GM23338 (cell line): ENCODE data around the gene AP4M1. TPM values are rescaled to one million over a fixed set of nuclear protein-coding genes. Genes with fewer than 3 reads are reported as not detected.

Source experiments
- ATAC-seq: fragments of 200-7000 bp; cut with Tn5 transposase; 3 replicates; pipeline ENCODE4 v1.9.1; 2020
- DNase-seq: peaks from one replicate; pipeline ENCODE4 v3.0.0-alpha.2; 2015; ENCODE audit warnings: low spot score
- H2AFZ ChIP-seq: fragments of 200-600 bp; sonication (generic); 2 replicates; pipeline ENCODE4 v1.8.0; 2016; ENCODE audit warnings: antibody characterized with exemption, mild to moderate bottlenecking, moderate library complexity
- H3F3A ChIP-seq: fragments of 200-600 bp; sonication (generic); replicated peaks from 2 replicates; pipeline ENCODE4 v1.8.0; 2017; ENCODE audit warnings: antibody characterized with exemption, mixed run types, low read depth
- H3K27ac ChIP-seq: fragments of 200-600 bp; sonication (generic); 2 replicates; pipeline ENCODE4 v1.6.1; 2016; ENCODE audit warnings: low read depth
- H3K27me3 ChIP-seq: fragments of 200-600 bp; sonication (generic); 2 replicates; pipeline ENCODE4 v1.8.0; 2016; ENCODE audit warnings: mild to moderate bottlenecking, mixed run types, moderate library complexity; ENCODE audit not compliant: insufficient read depth
- H3K36me3 ChIP-seq: fragments of 200-600 bp; sonication (generic); 2 replicates; pipeline ENCODE4 v1.8.0; 2016; ENCODE audit warnings: mild to moderate bottlenecking; ENCODE audit not compliant: insufficient read depth
- H3K4me1 ChIP-seq: fragments of 200-600 bp; sonication (generic); 2 replicates; pipeline ENCODE4 v1.8.0; 2016; ENCODE audit warnings: mild to moderate bottlenecking, moderate library complexity; ENCODE audit not compliant: insufficient read depth
- H3K4me2 ChIP-seq: fragments of 200-600 bp; sonication (generic); 2 replicates; pipeline ENCODE4 v1.7.1; 2017; ENCODE audit warnings: mixed run types
- H3K4me3 ChIP-seq: fragments of 200-600 bp; sonication (generic); 2 replicates; pipeline ENCODE4 v1.6.1; 2016; ENCODE audit warnings: mixed run types
- H3K79me2 ChIP-seq: fragments of 200-600 bp; sonication (generic); replicated peaks from 2 replicates; pipeline ENCODE4 v1.8.0; 2017; ENCODE audit warnings: mild to moderate bottlenecking; ENCODE audit not compliant: insufficient read depth
- H3K9me2 ChIP-seq: fragments of 200-600 bp; sonication (generic); 2 replicates; pipeline ENCODE4 v1.8.0; 2017; ENCODE audit not compliant: insufficient read depth
- H4K20me1 ChIP-seq: fragments of 200-600 bp; sonication (generic); replicated peaks from 2 replicates; pipeline ENCODE4 v1.8.0; 2017; ENCODE audit warnings: mild to moderate bottlenecking; ENCODE audit not compliant: insufficient read depth
- H3K27ac Mint-ChIP-seq: 2 replicates; pipeline ENCODE4 v1.8.0; 2020; ENCODE audit warnings: inconsistent platforms, mild to moderate bottlenecking, moderate library complexity, mixed read lengths
- H3K27me3 Mint-ChIP-seq: 3 replicates; pipeline ENCODE4 v1.8.0; 2022; ENCODE audit warnings: low read depth, mild to moderate bottlenecking, moderate library complexity, mixed read lengths, inconsistent platforms; ENCODE audit not compliant: insufficient read depth, poor library complexity
- H3K36me3 Mint-ChIP-seq: 3 replicates; pipeline ENCODE4 v1.8.0; 2021; ENCODE audit warnings: low read depth, mild to moderate bottlenecking, inconsistent platforms, moderate library complexity, mixed read lengths
- H3K4me1 Mint-ChIP-seq: 3 replicates; pipeline ENCODE4 v1.8.0; 2020; ENCODE audit warnings: mild to moderate bottlenecking, inconsistent platforms, mixed read lengths
- H3K4me3 Mint-ChIP-seq: 3 replicates; pipeline ENCODE4 v1.8.0; 2021; ENCODE audit warnings: moderate library complexity, mild to moderate bottlenecking, inconsistent platforms, mixed read lengths
- H3K9me3 Mint-ChIP-seq: 3 replicates; pipeline ENCODE4 v1.8.0; 2020; ENCODE audit warnings: moderate library complexity, mild to moderate bottlenecking, inconsistent platforms, mixed read lengths
- CREB1 ChIP-seq: fragments of 250-450 bp; sonication (Bioruptor Pico); IDR thresholded peaks from 2 replicates; pipeline ENCODE4 v1.5.0; 2020; ENCODE audit warnings: low read depth, mild to moderate bottlenecking, moderate library complexity
- EZH2 ChIP-seq: fragments of 200-600 bp; sonication (generic); IDR thresholded peaks from one replicate; pipeline ENCODE4 v1.8.0; 2017; ENCODE audit warnings: antibody characterized with exemption, mild to moderate bottlenecking, low read depth; ENCODE audit not compliant: unreplicated experiment
- JUNB ChIP-seq: IDR thresholded peaks from one replicate; pipeline ENCODE4 v1.6.1; 2016; ENCODE audit warnings: antibody characterized with exemption; ENCODE audit not compliant: unreplicated experiment
- NANOG ChIP-seq: IDR thresholded peaks from 2 replicates; pipeline ENCODE4 v1.6.1; 2016; ENCODE audit warnings: antibody characterized with exemption, borderline replicate concordance
- POLR2AphosphoS5 ChIP-seq: IDR thresholded peaks from 2 replicates; pipeline ENCODE4 v1.6.1; 2016; ENCODE audit warnings: antibody characterized with exemption, low read depth
- STAT1 ChIP-seq: IDR thresholded peaks from one replicate; pipeline ENCODE4 v1.6.1; 2016; ENCODE audit warnings: antibody characterized with exemption; ENCODE audit not compliant: unreplicated experiment
- ZNF114 ChIP-seq: fragments of 250-450 bp; sonication (Bioruptor Pico); IDR thresholded peaks from 2 replicates; pipeline ENCODE4 v1.5.0; 2020; ENCODE audit warnings: mild to moderate bottlenecking, moderate library complexity
- ZNF331 ChIP-seq: fragments of 250-450 bp; sonication (Bioruptor Pico); IDR thresholded peaks from 2 replicates; pipeline ENCODE4 v1.5.0; 2020; ENCODE audit warnings: low read depth, mild to moderate bottlenecking, moderate library complexity
- polyA plus RNA-seq: library from polyadenylated mRNA; unstranded; fragments of >200 nt; fragmentation: Nextera tagmentation; extraction: Ambion mirVana; gene quantifications from 2 replicates; pipeline ENCODE4 v1.2.1, GENCODE V29; 2016
- total RNA-seq: library from RNA; depleted of rRNA; stranded (reverse); fragments of >200 nt; shearing (Covaris generic); gene quantifications from 2 replicates; pipeline ENCODE4 v1.2.3, GENCODE V29; 2014
- TF ChIP-seq, protein P1 (sequence below), 2 experiments: fragments of 200-600 bp in 1 of 2; sonication (generic) in 1 of 2; conservative IDR thresholded peaks; 2 replicates each; pipeline versions ENCODE4 v1.5.1 to v1.6.1; 2016 to 2017; ENCODE audit warnings: antibody characterized with exemption in 2 of 2, low read depth in 2 of 2, mild to moderate bottlenecking in 2 of 2, moderate library complexity in 1 of 2
- TF ChIP-seq, protein P2 (sequence below): IDR thresholded peaks from one replicate; pipeline ENCODE4 v1.6.1; 2018; ENCODE audit warnings: antibody characterized with exemption; ENCODE audit not compliant: unreplicated experiment
- TF ChIP-seq, protein P3 (sequence below): IDR thresholded peaks from 2 replicates; pipeline ENCODE4 v1.6.1; 2016; ENCODE audit warnings: antibody characterized with exemption

AP4M1 gene
- total and polyA plus RNA-seq, 2 experiments from 2014 or later, result 9.5 to 13.3 TPM

DNA sequence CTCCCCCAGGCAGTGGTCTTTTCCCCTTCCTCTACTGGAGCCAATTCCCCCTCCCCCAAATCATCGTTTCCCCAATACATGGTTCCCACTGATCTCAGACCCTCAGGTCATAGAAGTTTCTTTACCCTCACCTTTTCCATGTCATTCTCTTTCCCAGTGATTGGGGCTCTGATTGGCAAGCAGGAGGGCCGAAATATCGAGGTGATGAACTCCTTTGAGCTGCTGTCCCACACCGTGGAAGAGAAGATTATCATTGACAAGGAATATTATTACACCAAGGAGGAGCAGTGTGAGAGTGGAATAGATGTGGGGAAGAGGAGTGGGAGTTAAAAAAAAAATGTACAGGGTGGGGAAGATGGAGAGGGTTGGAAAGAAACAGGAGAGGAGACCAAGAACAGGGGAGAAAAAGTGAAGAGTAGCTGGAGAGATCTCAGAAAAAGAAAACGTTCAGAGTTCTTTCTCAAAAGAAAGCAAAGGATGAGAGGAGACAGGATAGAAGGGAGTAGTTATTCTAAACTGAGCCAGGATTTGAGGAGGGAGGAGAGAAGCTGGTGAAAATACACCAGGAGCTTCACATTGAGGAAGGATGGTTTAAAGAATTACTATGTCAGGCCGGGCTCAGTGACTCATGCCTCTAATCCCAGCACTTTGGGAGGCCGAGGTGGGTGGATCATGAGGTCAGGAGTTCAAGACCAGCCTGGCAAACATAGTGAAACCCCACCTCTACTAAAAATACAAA lies 11.8 kb upstream of the AP4M1 start (continued):
- TF ChIP-seq EZH2 (no peak), POLR2AphosphoS5 (no peak), ZNF114 (CRISPR knock-in tag) (no peak), STAT1 (no peak), CREB1 (CRISPR knock-in tag) (no peak), ZNF331 (no peak)
- TF ChIP-seq, protein P1, sequence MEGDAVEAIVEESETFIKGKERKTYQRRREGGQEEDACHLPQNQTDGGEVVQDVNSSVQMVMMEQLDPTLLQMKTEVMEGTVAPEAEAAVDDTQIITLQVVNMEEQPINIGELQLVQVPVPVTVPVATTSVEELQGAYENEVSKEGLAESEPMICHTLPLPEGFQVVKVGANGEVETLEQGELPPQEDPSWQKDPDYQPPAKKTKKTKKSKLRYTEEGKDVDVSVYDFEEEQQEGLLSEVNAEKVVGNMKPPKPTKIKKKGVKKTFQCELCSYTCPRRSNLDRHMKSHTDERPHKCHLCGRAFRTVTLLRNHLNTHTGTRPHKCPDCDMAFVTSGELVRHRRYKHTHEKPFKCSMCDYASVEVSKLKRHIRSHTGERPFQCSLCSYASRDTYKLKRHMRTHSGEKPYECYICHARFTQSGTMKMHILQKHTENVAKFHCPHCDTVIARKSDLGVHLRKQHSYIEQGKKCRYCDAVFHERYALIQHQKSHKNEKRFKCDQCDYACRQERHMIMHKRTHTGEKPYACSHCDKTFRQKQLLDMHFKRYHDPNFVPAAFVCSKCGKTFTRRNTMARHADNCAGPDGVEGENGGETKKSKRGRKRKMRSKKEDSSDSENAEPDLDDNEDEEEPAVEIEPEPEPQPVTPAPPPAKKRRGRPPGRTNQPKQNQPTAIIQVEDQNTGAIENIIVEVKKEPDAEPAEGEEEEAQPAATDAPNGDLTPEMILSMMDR (conservative IDR thresholded peaks at IDR 0.05; ENCODE audit: low read depth in 2 of 2), result no peak
- TF ChIP-seq, protein P2, sequence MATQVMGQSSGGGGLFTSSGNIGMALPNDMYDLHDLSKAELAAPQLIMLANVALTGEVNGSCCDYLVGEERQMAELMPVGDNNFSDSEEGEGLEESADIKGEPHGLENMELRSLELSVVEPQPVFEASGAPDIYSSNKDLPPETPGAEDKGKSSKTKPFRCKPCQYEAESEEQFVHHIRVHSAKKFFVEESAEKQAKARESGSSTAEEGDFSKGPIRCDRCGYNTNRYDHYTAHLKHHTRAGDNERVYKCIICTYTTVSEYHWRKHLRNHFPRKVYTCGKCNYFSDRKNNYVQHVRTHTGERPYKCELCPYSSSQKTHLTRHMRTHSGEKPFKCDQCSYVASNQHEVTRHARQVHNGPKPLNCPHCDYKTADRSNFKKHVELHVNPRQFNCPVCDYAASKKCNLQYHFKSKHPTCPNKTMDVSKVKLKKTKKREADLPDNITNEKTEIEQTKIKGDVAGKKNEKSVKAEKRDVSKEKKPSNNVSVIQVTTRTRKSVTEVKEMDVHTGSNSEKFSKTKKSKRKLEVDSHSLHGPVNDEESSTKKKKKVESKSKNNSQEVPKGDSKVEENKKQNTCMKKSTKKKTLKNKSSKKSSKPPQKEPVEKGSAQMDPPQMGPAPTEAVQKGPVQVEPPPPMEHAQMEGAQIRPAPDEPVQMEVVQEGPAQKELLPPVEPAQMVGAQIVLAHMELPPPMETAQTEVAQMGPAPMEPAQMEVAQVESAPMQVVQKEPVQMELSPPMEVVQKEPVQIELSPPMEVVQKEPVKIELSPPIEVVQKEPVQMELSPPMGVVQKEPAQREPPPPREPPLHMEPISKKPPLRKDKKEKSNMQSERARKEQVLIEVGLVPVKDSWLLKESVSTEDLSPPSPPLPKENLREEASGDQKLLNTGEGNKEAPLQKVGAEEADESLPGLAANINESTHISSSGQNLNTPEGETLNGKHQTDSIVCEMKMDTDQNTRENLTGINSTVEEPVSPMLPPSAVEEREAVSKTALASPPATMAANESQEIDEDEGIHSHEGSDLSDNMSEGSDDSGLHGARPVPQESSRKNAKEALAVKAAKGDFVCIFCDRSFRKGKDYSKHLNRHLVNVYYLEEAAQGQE, result no peak
- TF ChIP-seq, protein P3, sequence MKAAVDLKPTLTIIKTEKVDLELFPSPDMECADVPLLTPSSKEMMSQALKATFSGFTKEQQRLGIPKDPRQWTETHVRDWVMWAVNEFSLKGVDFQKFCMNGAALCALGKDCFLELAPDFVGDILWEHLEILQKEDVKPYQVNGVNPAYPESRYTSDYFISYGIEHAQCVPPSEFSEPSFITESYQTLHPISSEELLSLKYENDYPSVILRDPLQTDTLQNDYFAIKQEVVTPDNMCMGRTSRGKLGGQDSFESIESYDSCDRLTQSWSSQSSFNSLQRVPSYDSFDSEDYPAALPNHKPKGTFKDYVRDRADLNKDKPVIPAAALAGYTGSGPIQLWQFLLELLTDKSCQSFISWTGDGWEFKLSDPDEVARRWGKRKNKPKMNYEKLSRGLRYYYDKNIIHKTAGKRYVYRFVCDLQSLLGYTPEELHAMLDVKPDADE, result no peak

DNA sequence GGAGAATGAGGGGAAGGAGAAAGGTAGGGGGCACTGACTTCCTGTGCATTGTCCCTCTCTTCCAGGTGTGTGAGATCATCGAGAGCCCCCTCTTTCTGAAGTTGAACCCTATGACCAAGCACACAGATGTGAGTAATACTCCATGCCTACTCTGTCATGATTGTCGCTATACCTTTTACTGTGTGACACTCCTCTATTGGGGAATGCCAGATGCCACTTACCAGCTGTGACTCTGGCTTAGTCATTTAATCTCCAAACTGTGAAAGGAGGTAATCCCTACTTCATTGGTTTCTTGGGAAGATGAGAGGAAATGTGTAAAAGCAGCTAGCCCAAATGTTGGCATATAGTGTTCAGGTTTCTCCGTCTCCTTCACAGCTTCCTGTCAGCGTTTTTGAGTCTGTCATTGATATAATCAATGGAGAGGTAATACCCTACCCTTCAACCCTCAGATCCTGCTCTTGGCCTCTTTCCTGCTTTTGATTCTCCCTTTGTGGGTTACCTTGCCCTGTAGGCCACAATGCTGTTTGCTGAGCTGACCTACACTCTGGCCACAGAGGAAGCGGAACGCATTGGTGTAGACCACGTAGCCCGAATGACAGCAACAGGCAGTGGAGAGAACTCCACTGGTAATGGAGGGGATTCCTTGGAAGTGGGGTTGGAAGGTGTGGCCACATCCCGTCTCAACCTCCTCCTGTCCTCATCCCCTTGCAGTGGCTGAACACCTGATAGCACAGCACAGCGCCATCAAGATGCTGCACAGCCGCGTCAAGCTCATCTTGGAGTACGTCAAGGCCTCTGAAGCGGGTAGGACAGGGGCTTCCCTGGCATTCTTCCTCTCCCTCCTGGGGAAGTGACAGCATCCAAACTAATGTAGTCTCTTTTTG lies 10.7 kb upstream of the AP4M1 start:
- H3K4me1 Mint-ChIP-seq, result peaks cover 21% of the 10 kb centered on the region
- no peak overlapping the region for H3K4me3 ChIP-seq
- peak; percentile 7 for ATAC-seq
- TF ChIP-seq STAT1, result no peak
- TF ChIP-seq NANOG, result no peak
- TF ChIP-seq, protein P1 (conservative IDR thresholded peaks at IDR 0.05; ENCODE audit: low read depth in 2 of 2), result no peak
- TF ChIP-seq, protein P2, result no peak
- no peak for TF ChIP-seq JUNB
- TF ChIP-seq, protein P3, result no peak
- no peak for TF ChIP-seq ZNF114 (CRISPR knock-in tag)

More for the DNA sequence above, 10.7 kb upstream of the AP4M1 start:
- no peak for DNase-seq
- peaks cover 6% of the 10 kb centered on the region for H3K4me1 ChIP-seq
- peak overlapping the region; percentile 88; the same call in 1 of the 2 replicates for H3K27ac ChIP-seq
- Mint-ChIP-seq H3K27ac (peak overlapping the region; percentile 52), H3K27me3 (peaks cover 38% of the 10 kb centered on the region), H3K9me3 (no peaks in the 10 kb centered on the region), H3K4me3 (peak overlapping the region; percentile 93), H3K36me3 (peaks cover 56% of the 10 kb centered on the region)
- H3K27me3 ChIP-seq, result no peaks in the 10 kb centered on the region
- H3K9me2 ChIP-seq, result no peaks in the 10 kb centered on the region
- no peak overlapping the region for H2AFZ ChIP-seq
- peaks cover 26% of the 10 kb centered on the region for H4K20me1 ChIP-seq
- no peak overlapping the region for H3K4me2 ChIP-seq
- peaks cover 71% of the 10 kb centered on the region for H3F3A ChIP-seq
- H3K36me3 ChIP-seq, result peaks cover 37% of the 10 kb centered on the region
- H3K79me2 ChIP-seq, result peaks cover 8% of the 10 kb centered on the region
